ENCODE results near the gene LCE4A.

DNA sequence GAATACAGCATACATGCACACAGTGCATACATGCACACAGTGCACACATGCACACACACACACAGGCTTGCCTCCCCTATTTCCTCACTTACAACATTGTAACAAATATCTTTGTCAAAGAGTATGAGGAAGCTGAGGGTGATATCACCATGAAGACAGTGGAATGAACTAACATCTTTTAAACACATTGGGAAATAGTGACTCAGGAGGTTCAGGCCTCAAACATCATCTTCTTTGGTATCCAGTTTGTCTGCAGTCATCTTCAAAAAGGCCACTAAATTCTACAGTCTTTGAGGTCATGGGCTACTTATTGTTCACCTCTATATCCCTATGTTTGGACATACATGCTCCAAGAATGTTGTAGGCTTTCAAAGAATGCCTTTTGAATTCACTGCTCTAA lies 24.1 kb upstream of the LCE4A start:
- no peak for TF ChIP-seq BCL6 (CRISPR knock-in tag; IDR thresholded peaks at IDR 0.05)
- no peak for TF ChIP-seq ZBTB26 (CRISPR knock-in tag; IDR thresholded peaks at IDR 0.05)
- TF ChIP-seq GATAD2B (IDR thresholded peaks at IDR 0.05; ENCODE audit: borderline replicate concordance), result no peak
- no peak for TF ChIP-seq CTCF (IDR thresholded peaks at IDR 0.05 in 2 of 3, conservative IDR thresholded peaks at IDR 0.05 in 1 of 3; ENCODE audit: insufficient read depth in 2 of 3, low read depth in 1 of 3, low read length in 3 of 3)
- TF ChIP-seq ZNF431 (CRISPR knock-in tag; IDR thresholded peaks at IDR 0.05), result no peak
- TF ChIP-seq TSHZ1 (CRISPR knock-in tag; IDR thresholded peaks at IDR 0.05), result no peak
- no peak for TF ChIP-seq ZNF197 (CRISPR knock-in tag; IDR thresholded peaks at IDR 0.05; ENCODE audit: low read depth)
- TF ChIP-seq MAFK (IDR thresholded peaks at IDR 0.05; ENCODE audit: low read length), result no peak
- no peak for TF ChIP-seq E2F1 (CRISPR knock-in tag; IDR thresholded peaks at IDR 0.05)
- TF ChIP-seq POLR2A (conservative IDR thresholded peaks at IDR 0.05), result no peak

All from K562 (cell line).